ENCODE data around the gene TCL1A. TPM values are rescaled to one million over a fixed set of nuclear protein-coding genes. Genes with fewer than 3 reads are reported as not detected.

TCL1A gene
- total and polyA plus RNA-seq, 2 donors (not counting 1 experiment from before 2014, with no cell fraction given): not detected

Other genes with a start within 250 kb of the TCL1A start
- gene SYNE3, start 197.5 kb downstream of the TCL1A start, total RNA-seq: 15.9 and 24.1 TPM in 2 replicates
- 4.9 and 8.7 TPM in 2 replicates for gene SYNE3, start 197.5 kb downstream of the TCL1A start, polyA plus RNA-seq
- 28.4 and 28.5 TPM in 2 replicates for gene GLRX5, start 179.1 kb downstream of the TCL1A start, total RNA-seq
- 47.6 and 53.5 TPM in 2 replicates for gene GLRX5, start 179.1 kb downstream of the TCL1A start, polyA plus RNA-seq
- not detected in 2 replicates for gene TCL1B, start 27.7 kb downstream of the TCL1A start, total RNA-seq
- gene TCL1B, start 27.7 kb downstream of the TCL1A start, polyA plus RNA-seq: not detected in 2 replicates
- gene TUNAR, start 162.7 kb upstream of the TCL1A start, total RNA-seq: not detected in 2 replicates
- gene TUNAR, start 162.7 kb upstream of the TCL1A start, polyA plus RNA-seq: not detected in 2 replicates

Measured in fibroblast of lung (primary cell).